ENCODE measurements around the gene CREBZF.

DNA sequence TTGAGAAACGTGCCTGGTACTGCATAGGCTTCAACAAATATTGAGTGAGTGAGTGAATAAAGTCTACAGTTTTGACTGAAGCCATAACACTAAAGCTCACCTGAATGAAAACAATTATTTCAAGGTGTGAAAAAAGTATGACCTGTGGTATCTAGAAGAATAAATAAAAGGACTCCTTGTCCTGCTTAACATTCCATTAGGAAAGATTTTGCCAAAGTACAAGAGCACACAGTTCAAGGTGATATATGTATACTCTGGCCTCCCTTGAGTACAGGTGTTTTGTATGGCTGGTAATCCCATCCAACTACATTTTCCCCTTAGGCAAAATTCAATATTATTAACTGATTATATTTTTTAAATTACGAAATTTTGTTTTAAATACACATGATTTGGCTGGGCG is 1.8 kb upstream of the CREBZF start:
- TF ChIP-seq, protein P1, sequence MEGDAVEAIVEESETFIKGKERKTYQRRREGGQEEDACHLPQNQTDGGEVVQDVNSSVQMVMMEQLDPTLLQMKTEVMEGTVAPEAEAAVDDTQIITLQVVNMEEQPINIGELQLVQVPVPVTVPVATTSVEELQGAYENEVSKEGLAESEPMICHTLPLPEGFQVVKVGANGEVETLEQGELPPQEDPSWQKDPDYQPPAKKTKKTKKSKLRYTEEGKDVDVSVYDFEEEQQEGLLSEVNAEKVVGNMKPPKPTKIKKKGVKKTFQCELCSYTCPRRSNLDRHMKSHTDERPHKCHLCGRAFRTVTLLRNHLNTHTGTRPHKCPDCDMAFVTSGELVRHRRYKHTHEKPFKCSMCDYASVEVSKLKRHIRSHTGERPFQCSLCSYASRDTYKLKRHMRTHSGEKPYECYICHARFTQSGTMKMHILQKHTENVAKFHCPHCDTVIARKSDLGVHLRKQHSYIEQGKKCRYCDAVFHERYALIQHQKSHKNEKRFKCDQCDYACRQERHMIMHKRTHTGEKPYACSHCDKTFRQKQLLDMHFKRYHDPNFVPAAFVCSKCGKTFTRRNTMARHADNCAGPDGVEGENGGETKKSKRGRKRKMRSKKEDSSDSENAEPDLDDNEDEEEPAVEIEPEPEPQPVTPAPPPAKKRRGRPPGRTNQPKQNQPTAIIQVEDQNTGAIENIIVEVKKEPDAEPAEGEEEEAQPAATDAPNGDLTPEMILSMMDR (IDR thresholded peaks at IDR 0.05) = no peak
- no peak for TF ChIP-seq ZFX (IDR thresholded peaks at IDR 0.05; ENCODE audit: borderline replicate concordance)
